Activated naive CD4-positive, alpha-beta T cell treated with anti-CD3 and anti-CD28 coated beads, Interleukin-2, amount 10 ng/mL, durations not matched to agents 7 days and 5 days (primary cell): ENCODE results near the gene DBF4B.

ENCODE experiments used
- CTCF ChIA-PET: fragments of 350-600 bp; sonication (Branson Sonifier 250); formaldehyde crosslinking; loops from one replicate; lab custom pipeline; 2021; ENCODE audit warnings: antibody characterized with exemption; lab: Charles Lee
- DNase-seq: peaks from one replicate; pipeline ENCODE4 v3.0.0-alpha.2; 2020
- H3K27ac Mint-ChIP-seq: one replicate; pipeline ENCODE4 v1.8.0; 2021; ENCODE audit warnings: mild to moderate bottlenecking, moderate library complexity, mixed read lengths
- H3K27me3 Mint-ChIP-seq: one replicate; pipeline ENCODE4 v1.8.0; 2021; ENCODE audit warnings: mild to moderate bottlenecking, mixed read lengths
- H3K36me3 Mint-ChIP-seq: one replicate; pipeline ENCODE4 v1.8.0; 2021; ENCODE audit warnings: mixed read lengths
- H3K4me1 Mint-ChIP-seq: one replicate; pipeline ENCODE4 v1.8.0; 2021; ENCODE audit warnings: mixed read lengths
- H3K4me3 Mint-ChIP-seq: one replicate; pipeline ENCODE4 v1.8.0; 2021; ENCODE audit warnings: mild to moderate bottlenecking, moderate library complexity, mixed read lengths
- H3K9me3 Mint-ChIP-seq: one replicate; pipeline ENCODE4 v1.8.0; 2021; ENCODE audit warnings: mixed read lengths

The DBF4B gene

DNA sequence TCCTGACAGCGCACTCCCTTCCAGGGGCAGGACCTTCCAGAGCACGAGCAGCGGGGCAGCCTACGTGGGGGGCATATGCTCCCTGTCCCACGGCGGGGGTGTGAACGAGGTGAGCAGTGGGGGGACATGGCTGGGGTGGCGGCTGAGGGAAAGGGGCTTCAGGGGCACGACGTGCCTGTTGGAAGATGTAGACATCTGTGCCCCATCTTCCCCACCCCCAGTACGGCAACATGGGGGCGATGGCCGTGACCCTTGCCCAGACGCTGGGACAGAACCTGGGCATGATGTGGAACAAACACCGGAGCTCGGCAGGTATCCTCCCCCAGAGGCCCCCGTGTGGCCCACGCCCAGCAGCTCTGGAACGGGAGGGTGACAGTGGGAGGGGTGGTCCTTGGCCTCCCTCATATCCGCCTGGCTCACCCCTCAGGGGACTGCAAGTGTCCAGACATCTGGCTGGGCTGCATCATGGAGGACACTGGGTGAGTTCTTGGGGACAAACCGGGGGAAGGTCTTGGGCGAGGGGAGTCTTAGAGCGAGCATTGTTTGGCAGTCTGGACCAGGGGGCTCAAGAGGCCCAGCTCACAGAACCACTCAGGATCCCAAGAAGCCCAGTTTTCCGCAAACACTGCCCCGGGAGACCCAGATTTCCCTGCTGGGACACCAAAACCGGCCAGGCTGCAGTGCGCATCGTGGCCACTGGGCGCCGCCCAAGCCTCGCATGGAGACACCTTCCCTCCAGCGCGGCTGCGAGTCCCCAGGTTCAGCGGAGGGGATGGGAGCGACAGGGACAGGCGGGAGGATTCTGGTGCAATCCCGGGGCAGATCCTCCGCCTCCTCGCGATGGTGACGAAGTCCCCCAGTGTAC lies 66.0 kb downstream of the DBF4B start:
- peaks cover 15% of the 10 kb centered on the region for H3K4me1 Mint-ChIP-seq
- peaks cover 68% of the 10 kb centered on the region for H3K27me3 Mint-ChIP-seq
- peak overlapping the region; percentile 85 for H3K4me3 Mint-ChIP-seq
- peak; percentile 92 for DNase-seq
- no peaks in the 10 kb centered on the region for H3K9me3 Mint-ChIP-seq
- CTCF ChIA-PET, result interaction anchor here (0.6 to 12.7 kb wide), 5 partner anchors 14 to 146 kb away, joined by 4 to 215 read pairs (median 5); no protein-coding TSS in a partner anchor
- peak overlapping the region; percentile 89 for H3K27ac Mint-ChIP-seq
- H3K36me3 Mint-ChIP-seq, result no peaks in the 10 kb centered on the region

DNA sequence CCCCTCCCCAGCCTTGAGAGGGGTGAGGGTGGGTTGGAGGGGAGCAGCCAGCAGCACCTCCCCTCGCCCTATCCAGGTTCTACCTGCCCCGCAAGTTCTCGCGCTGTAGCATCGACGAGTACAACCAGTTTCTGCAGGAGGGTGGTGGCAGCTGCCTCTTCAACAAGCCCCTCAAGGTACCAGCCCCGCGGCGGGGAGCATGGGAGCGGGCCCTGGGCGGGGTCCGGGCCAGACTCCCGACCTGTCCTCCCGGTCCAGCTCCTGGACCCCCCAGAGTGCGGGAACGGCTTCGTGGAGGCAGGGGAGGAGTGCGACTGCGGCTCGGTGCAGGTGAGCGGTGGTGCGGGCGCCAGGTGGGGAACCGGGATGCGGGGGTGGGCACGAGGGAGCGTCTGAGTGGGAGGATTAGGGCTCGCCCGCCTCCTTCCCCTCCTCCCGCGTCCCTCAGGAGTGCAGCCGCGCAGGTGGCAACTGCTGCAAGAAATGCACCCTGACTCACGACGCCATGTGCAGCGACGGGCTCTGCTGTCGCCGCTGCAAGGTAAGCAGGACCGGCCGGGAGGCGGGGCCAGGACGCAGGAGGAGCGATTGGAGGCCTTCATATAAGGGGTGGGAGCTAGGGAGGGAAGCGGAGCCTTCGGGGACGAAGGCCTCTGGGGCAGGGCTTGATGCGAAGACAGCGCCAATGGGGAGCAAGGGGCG lies 66.8 kb downstream of the DBF4B start:
- CTCF ChIA-PET, result interaction anchor here (0.6 to 12.7 kb wide), 10 partner anchors 15 to 423 kb away, joined by 3 to 215 read pairs (median 4); no protein-coding TSS in a partner anchor
- Mint-ChIP-seq H3K9me3 (no peaks in the 10 kb centered on the region), H3K36me3 (no peaks in the 10 kb centered on the region), H3K4me1 (peaks cover 17% of the 10 kb centered on the region), H3K27ac (peak overlapping the region; percentile 90), H3K27me3 (peaks cover 70% of the 10 kb centered on the region), H3K4me3 (peak overlapping the region; percentile 85)
- DNase-seq, result peak; percentile 99

- Mint-ChIP-seq H3K4me1 (peaks cover 17% of the 10 kb centered on the region), H3K9me3 (no peaks in the 10 kb centered on the region), H3K36me3 (no peaks in the 10 kb centered on the region), H3K27ac (peak overlapping the region; percentile 90), H3K27me3 (peaks cover 72% of the 10 kb centered on the region), H3K4me3 (peak overlapping the region; percentile 85)
- CTCF ChIA-PET, result interaction anchor here (0.6 to 12.7 kb wide), 12 partner anchors 16 to 422 kb away, joined by 3 to 215 read pairs (median 4); partner anchors contain the start of gene ACBD4
- no peak for DNase-seq
Measured at GRCh38 chr17:44775838-44776621, 67.6 kb downstream of the DBF4B start.

DNA sequence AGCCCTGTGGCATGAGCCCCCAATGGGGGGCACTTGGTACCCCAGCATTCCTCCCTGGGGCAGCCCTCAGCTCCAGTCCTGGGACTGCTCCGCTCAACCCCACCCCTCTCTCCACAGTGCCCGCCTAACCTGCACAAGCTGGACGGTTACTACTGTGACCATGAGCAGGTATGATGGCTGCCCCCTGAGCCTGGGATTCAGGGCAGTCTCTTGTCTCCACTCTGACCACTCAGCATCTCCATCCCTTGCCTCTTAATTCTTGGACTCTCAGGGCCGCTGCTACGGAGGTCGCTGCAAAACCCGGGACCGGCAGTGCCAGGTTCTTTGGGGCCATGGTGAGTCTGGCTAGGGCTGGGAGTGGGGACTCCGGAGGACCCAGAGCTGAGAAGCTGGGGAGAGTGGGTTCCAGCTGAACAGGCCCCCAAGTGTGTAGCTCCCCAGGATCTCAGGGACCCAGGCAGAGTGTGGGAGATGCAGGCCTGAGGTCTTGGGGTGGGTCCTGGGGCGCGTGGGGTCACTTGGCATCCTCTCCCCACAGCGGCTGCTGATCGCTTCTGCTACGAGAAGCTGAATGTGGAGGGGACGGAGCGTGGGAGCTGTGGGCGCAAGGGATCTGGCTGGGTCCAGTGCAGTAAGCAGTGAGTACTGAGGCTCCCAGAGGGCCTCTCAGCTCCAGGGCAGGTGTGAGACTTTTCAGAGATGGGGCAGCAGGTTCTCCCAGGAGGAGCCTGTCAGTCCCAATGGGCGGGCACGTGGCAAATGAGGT lies 68.3 kb downstream of the DBF4B start:
- Mint-ChIP-seq H3K4me1 (peaks cover 17% of the 10 kb centered on the region), H3K36me3 (no peaks in the 10 kb centered on the region), H3K9me3 (no peaks in the 10 kb centered on the region), H3K27ac (no peak overlapping the region), H3K4me3 (peak overlapping the region; percentile 31), H3K27me3 (peaks cover 65% of the 10 kb centered on the region)
- CTCF ChIA-PET, result interaction anchor here (1.0 to 12.7 kb wide), 7 partner anchors 80 to 421 kb away, joined by 3 to 215 read pairs (median 4); partner anchors contain the start of gene ACBD4
- no peak for DNase-seq

DNA sequence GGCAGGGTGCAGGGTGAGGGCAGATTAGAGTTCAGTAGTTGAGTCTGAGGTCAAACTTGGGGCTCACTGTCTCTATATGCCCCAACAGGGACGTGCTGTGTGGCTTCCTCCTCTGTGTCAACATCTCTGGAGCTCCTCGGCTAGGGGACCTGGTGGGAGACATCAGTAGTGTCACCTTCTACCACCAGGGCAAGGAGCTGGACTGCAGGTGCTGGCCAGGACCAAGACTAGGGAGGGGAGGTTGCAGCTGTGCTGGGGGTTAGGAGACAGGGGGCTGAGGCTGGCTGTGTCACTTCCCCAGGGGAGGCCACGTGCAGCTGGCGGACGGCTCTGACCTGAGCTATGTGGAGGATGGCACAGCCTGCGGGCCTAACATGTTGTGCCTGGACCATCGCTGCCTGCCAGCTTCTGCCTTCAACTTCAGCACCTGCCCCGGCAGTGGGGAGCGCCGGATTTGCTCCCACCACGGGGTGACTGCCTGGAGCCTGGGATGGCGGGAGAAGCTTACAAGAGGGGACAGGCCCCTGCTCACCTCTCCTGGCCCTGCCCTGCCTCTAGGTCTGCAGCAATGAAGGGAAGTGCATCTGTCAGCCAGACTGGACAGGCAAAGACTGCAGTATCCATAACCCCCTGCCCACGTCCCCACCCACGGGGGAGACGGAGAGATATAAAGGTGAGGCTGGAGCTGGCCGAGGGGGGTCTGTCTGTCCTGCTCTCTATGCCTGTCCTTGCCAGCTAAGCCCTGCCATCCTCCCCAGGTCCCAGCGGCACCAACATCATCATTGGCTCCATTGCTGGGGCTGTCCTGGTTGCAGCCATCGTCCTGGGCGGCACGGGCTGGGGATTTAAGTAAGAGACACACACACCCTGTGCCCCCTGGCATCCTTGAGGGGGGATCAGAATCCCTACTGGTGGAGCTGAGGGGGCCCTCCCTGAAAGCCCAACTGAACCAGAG lies 69.2 kb downstream of the DBF4B start:
- no peaks in the 10 kb centered on the region for H3K9me3 Mint-ChIP-seq
- H3K4me1 Mint-ChIP-seq, result peaks cover 17% of the 10 kb centered on the region
- H3K27ac Mint-ChIP-seq, result no peak overlapping the region
- H3K27me3 Mint-ChIP-seq, result peaks cover 67% of the 10 kb centered on the region
- no peaks in the 10 kb centered on the region for H3K36me3 Mint-ChIP-seq
- CTCF ChIA-PET, result interaction anchor here (0.8 to 12.7 kb wide), 14 partner anchors 13 to 358 kb away, joined by 3 to 215 read pairs (median 4); partner anchors contain the start of genes ACBD4 and EFTUD2
- no peak for DNase-seq
- no peak overlapping the region for H3K4me3 Mint-ChIP-seq

- no peaks in the 10 kb centered on the region for H3K9me3 Mint-ChIP-seq
- H3K4me1 Mint-ChIP-seq, result peaks cover 17% of the 10 kb centered on the region
- DNase-seq, result no peak
- no peaks in the 10 kb centered on the region for H3K36me3 Mint-ChIP-seq
- no peak overlapping the region for H3K27ac Mint-ChIP-seq
- peaks cover 67% of the 10 kb centered on the region for H3K27me3 Mint-ChIP-seq
- CTCF ChIA-PET, result interaction anchor here (0.8 to 12.7 kb wide), 20 partner anchors 14 to 356 kb away, joined by 3 to 215 read pairs (median 5); partner anchors contain the start of genes ACBD4, EFTUD2 and HIGD1B
- peak overlapping the region; percentile 49 for H3K4me3 Mint-ChIP-seq
Measured at GRCh38 chr17:44778656-44779210, 70.3 kb downstream of the DBF4B start.

- H3K4me3 Mint-ChIP-seq, result peak overlapping the region; percentile 49
- no peak overlapping the region for H3K27ac Mint-ChIP-seq
- CTCF ChIA-PET, result interaction anchor here (0.8 to 12.7 kb wide), 20 partner anchors 15 to 356 kb away, joined by 3 to 215 read pairs (median 5); partner anchors contain the start of genes ACBD4 and HIGD1B
- DNase-seq, result peak; percentile 89
- peaks cover 66% of the 10 kb centered on the region for H3K27me3 Mint-ChIP-seq
- H3K9me3 Mint-ChIP-seq, result no peaks in the 10 kb centered on the region
- peaks cover 17% of the 10 kb centered on the region for H3K4me1 Mint-ChIP-seq
- H3K36me3 Mint-ChIP-seq, result no peaks in the 10 kb centered on the region
Measured at GRCh38 chr17:44779211-44780025, 71.0 kb downstream of the DBF4B start.

- DNase-seq, result no peak
- Mint-ChIP-seq H3K27ac (no peak overlapping the region), H3K4me3 (no peak overlapping the region), H3K9me3 (no peaks in the 10 kb centered on the region), H3K27me3 (peaks cover 67% of the 10 kb centered on the region), H3K4me1 (peaks cover 17% of the 10 kb centered on the region), H3K36me3 (no peaks in the 10 kb centered on the region)
- CTCF ChIA-PET, result interaction anchor here (0.9 to 12.7 kb wide), 12 partner anchors 14 to 241 kb away, joined by 3 to 215 read pairs (median 8); partner anchors contain the start of gene HIGD1B
Measured at GRCh38 chr17:44780161-44780560, 71.7 kb downstream of the DBF4B start.

- no peak overlapping the region for H3K27ac Mint-ChIP-seq
- CTCF ChIA-PET, result interaction anchor here (2.3 to 12.7 kb wide), 2 partner anchors 27 to 84 kb away, joined by 10 to 215 read pairs; no protein-coding TSS in a partner anchor
Measured at GRCh38 chr17:44780845-44781480, 72.5 kb downstream of the DBF4B start.

GRCh38 chr17:44781551-44782325 lies 73.3 kb downstream of the DBF4B start:
- H3K4me1 Mint-ChIP-seq, result peaks cover 9% of the 10 kb centered on the region
- CTCF ChIA-PET, result interaction anchor here (12.7 kb wide), 1 partner anchor 83 kb away, joined by 215 read pairs; no protein-coding TSS in a partner anchor
- H3K27me3 Mint-ChIP-seq, result peaks cover 60% of the 10 kb centered on the region
- H3K36me3 Mint-ChIP-seq, result no peaks in the 10 kb centered on the region
- H3K9me3 Mint-ChIP-seq, result no peaks in the 10 kb centered on the region
- no peak overlapping the region for H3K4me3 Mint-ChIP-seq
- no peak for DNase-seq
- no peak overlapping the region for H3K27ac Mint-ChIP-seq

More at GRCh38 chr17:44780845-44781480, 72.5 kb downstream of the DBF4B start:
- no peak for DNase-seq
- peaks cover 14% of the 10 kb centered on the region for H3K4me1 Mint-ChIP-seq
- no peak overlapping the region for H3K4me3 Mint-ChIP-seq
- peaks cover 62% of the 10 kb centered on the region for H3K27me3 Mint-ChIP-seq
- no peaks in the 10 kb centered on the region for H3K36me3 Mint-ChIP-seq
- no peaks in the 10 kb centered on the region for H3K9me3 Mint-ChIP-seq
